Upper lobe of right lung (tissue), 1 donor: ENCODE measurements around the gene EIF4H. TPM values are rescaled to one million over a fixed set of nuclear protein-coding genes. Genes with fewer than 3 reads are reported as not detected.
"Not testable (repeated sequence)": the region's sequence is repeated elsewhere in the genome, so short reads cannot be mapped to it uniquely, and the experiment has no call there.

ENCODE experiments used
- ATAC-seq: fragments of 200-7000 bp; cut with Tn5 transposase; one replicate; pipeline ENCODE4 v1.9.1; 2020; ENCODE audit warnings: mild to moderate bottlenecking, moderate library complexity
- DNase-seq: peaks from one replicate; pipeline ENCODE4 v3.0.0-alpha.2; 2020
- H3K27ac ChIP-seq: fragments of 200-600 bp; one replicate; pipeline ENCODE4 v1.8.0; 2022
- H3K27me3 ChIP-seq: fragments of 200-600 bp; one replicate; pipeline ENCODE4 v1.8.0; 2022; ENCODE audit warnings: mild to moderate bottlenecking
- H3K36me3 ChIP-seq: fragments of 200-600 bp; one replicate; pipeline ENCODE4 v1.8.0; 2022
- H3K4me1 ChIP-seq: fragments of 200-600 bp; one replicate; pipeline ENCODE4 v1.8.0; 2022
- H3K4me3 ChIP-seq: fragments of 200-600 bp; one replicate; pipeline ENCODE4 v1.8.0; 2022; ENCODE audit warnings: mild to moderate bottlenecking
- H3K9me3 ChIP-seq: fragments of 200-600 bp; one replicate; pipeline ENCODE4 v1.8.0; 2022
- CTCF ChIP-seq: fragments of 200-600 bp; IDR thresholded peaks from one replicate; pipeline ENCODE4 v1.8.0; 2022; ENCODE audit warnings: antibody characterized with exemption
- intact Hi-C: fragments of 100-400 bp; cut with DNase I; formaldehyde crosslinking; loops from one replicate; pipeline ENCODE4 v1.11.0; 2022
- total RNA-seq: library from RNA; stranded (reverse); fragmentation: NEBNext Ultra II Directional; extraction: Animal tissue kit (Norgen Biotek cat#: 25700); gene quantifications from one replicate; pipeline ENCODE4 v1.2.1, GENCODE V29; 2021
- donor health status: DM: no; HTN: yes; CAD: no; lungs with severe emphysema.

Gene EIF4H
- total RNA-seq, 1 donor from 2014 or later: 218 TPM

DNA sequence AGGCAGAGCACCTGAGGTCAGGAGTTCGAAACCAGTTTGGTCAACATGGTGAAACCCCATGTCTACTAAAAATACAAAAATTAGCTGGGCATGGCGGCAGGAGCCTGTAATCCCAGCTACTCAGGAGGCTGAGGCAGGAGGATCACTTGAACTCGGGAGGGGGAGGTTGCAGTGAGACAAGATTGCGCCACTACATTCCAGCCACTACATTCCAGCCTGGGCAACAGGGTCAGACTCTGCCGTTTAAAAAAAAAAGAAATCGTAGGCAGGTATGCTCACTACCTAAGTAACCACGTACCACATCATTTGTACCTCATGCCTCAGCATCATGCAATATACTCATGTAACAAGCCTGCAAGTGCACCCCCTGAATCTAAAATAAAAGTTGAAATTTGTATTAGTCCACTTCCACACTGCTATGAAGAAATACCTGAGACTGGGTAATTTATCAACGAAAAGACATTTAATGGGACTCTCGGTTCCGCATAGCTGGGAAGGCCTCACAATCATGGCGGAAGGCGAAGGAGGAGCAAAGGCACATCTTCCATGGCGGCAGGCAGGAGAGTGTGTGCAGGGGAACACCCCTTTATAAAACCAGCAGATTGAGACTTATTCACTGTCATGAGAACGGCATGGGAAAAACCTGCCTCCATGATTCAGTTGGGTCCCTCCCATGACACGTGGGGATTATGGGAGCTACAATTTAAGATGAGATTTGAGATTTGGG, 8.1 kb upstream of the EIF4H start:
- no peak overlapping the region for H3K27ac ChIP-seq
- H3K4me1 ChIP-seq: no peaks in the 10 kb centered on the region
- H3K27me3 ChIP-seq: no peaks in the 10 kb centered on the region
- H3K4me3 ChIP-seq: no peak overlapping the region
- no peak for DNase-seq
- TF ChIP-seq CTCF: no peak
- H3K36me3 ChIP-seq: no peaks in the 10 kb centered on the region
- ATAC-seq: no peak
- no peaks in the 10 kb centered on the region for H3K9me3 ChIP-seq
- intact Hi-C loops: no loop called here

DNA sequence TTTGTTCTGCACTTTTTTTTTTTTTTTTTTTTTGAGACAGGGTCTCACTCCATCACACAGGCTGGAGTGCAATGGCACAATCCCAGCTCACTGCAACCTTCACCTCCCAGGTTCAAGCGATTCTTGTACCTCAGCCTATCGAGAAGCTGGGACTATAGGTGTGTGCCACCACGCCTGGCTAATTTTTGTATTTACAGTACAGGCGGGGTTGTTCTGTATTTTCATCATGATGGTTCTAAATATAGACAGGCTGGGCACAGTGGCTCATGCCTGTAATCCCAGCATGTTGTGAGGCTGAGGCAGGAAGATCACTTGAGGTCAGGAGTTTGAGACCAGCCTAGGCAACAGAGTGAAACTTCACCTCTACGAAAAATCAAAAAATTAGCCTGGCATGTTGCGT, 6.8 kb upstream of the EIF4H start:
- H3K36me3 ChIP-seq, DNase-seq, intact Hi-C loops, H3K4me3 ChIP-seq, H3K27me3 ChIP-seq, H3K27ac ChIP-seq, H3K4me1 ChIP-seq, H3K9me3 ChIP-seq, ATAC-seq: not testable (repeated sequence)

DNA sequence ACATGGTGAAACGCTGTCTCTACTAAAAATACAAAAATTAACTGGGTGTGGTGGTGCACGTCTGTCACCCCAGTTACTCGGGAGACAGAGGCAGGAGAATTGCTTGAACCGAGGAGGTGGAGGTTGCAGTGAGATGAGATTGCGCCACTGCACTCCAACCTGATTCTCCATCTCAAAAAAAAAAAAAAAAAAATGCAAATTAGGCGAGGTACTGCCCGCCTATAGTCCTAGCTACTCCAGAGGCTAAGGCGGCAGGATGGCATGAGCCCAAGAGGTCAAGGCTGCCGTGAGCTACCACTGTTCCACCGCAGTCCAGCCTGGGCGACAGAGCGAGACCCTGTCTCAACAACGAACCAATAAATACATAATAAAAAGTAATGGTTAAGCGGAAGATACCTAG, 1.1 kb upstream of the EIF4H start:
- H3K4me3 ChIP-seq: peak overlapping the region; percentile 98

DNA sequence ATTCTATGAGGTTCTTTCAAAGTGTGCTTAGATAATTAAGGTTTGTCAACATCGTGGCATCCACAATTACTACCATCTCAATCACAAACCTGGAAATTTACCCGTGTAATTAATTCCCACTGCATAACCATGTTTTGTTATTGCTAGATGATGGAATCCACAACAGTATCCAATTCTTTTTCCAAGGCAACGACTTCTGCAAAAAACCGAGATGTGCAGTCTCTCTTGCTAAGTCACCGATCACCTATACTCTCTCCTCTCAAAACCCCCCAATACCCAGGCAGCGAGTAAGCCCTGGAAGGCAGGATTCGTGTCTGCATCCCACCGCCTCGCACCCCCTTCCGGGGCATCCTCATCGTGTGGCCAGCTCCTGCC, 678 bp upstream of the EIF4H start:
- peaks cover 48% of the 10 kb centered on the region for H3K4me1 ChIP-seq
- H3K4me3 ChIP-seq: peak overlapping the region; percentile 98
- H3K36me3 ChIP-seq: peaks cover 19% of the 10 kb centered on the region
- peak overlapping the region; percentile 97 for H3K27ac ChIP-seq
- TF ChIP-seq CTCF: no peak
- ATAC-seq (no peak), DNase-seq (no peak)
- no peaks in the 10 kb centered on the region for H3K27me3 ChIP-seq
- H3K9me3 ChIP-seq: no peaks in the 10 kb centered on the region
- intact Hi-C loops: no loop called here

More for the DNA sequence above, 1.1 kb upstream of the EIF4H start:
- H3K36me3 ChIP-seq: peaks cover 17% of the 10 kb centered on the region
- H3K4me1 ChIP-seq: peaks cover 44% of the 10 kb centered on the region
- H3K27ac ChIP-seq: peak overlapping the region; percentile 97
- no peak for TF ChIP-seq CTCF
- H3K27me3 ChIP-seq: no peaks in the 10 kb centered on the region
- peak; percentile 33 for ATAC-seq
- intact Hi-C loops: no loop called here
- DNase-seq: peak; percentile 72
- no peaks in the 10 kb centered on the region for H3K9me3 ChIP-seq

GRCh38 chr7:74174606-74175082, 488 bp downstream of the EIF4H start:
- H3K4me1 ChIP-seq: peaks cover 59% of the 10 kb centered on the region
- TF ChIP-seq CTCF: no peak

GRCh38 chr7:74175340-74175739, 1.2 kb downstream of the EIF4H start:
- no peak for ATAC-seq
- peak overlapping the region; percentile 98 for H3K4me3 ChIP-seq
- DNase-seq: no peak
- H3K9me3 ChIP-seq: no peaks in the 10 kb centered on the region
- intact Hi-C loops: no loop called here
- H3K27ac ChIP-seq: peak overlapping the region; percentile 97
- H3K4me1 ChIP-seq: peaks cover 65% of the 10 kb centered on the region
- TF ChIP-seq CTCF: no peak
- no peaks in the 10 kb centered on the region for H3K27me3 ChIP-seq
- peaks cover 32% of the 10 kb centered on the region for H3K36me3 ChIP-seq

More at GRCh38 chr7:74174606-74175082, 488 bp downstream of the EIF4H start:
- Histone ChIP-seq H3K27ac (peak overlapping the region; percentile 97), H3K4me3 (peak overlapping the region; percentile 98), H3K27me3 (no peaks in the 10 kb centered on the region), H3K36me3 (peaks cover 28% of the 10 kb centered on the region), H3K9me3 (no peaks in the 10 kb centered on the region)
- intact Hi-C loops: no loop called here
- ATAC-seq (peak; percentile 43), DNase-seq (peak; percentile 76)
